OCI-LY3 (cell line): ENCODE data around the gene UMAD1.

Source experiments
- H2AFZ ChIP-seq: fragments of 200-600, 300-600 bp; shearing (Covaris generic); 2 replicates; pipeline ENCODE4 v1.6.0; 2014; ENCODE audit warnings: antibody characterized with exemption, low read depth, low read length
- H3K27ac ChIP-seq: fragments of 200-600, 300-600 bp; sonication (generic); 2 replicates; pipeline ENCODE4 v1.5.1; 2014; ENCODE audit warnings: mild to moderate bottlenecking, low read length, moderate library complexity, mixed read lengths
- H3K27me3 ChIP-seq: fragments of 200-600, 300-600 bp; sonication (generic); 2 replicates; pipeline ENCODE4 v1.6.1; 2014; ENCODE audit warnings: low read depth, low read length, mixed read lengths
- H3K36me3 ChIP-seq: fragments of 200-600, 300-600 bp; sonication (generic); replicated peaks from 2 replicates; pipeline ENCODE3; 2014; ENCODE audit warnings: low read depth, low read length, mixed read lengths
- H3K4me1 ChIP-seq: fragments of 300-600, 200-600 bp; sonication (generic); 2 replicates; pipeline ENCODE4 v1.6.1; 2014; ENCODE audit warnings: low read length, mixed read lengths
- H3K4me2 ChIP-seq: fragments of 200-600, 300-600 bp; sonication (generic); 2 replicates; pipeline ENCODE4 v1.6.1; 2014; ENCODE audit warnings: low read length, mixed read lengths
- H3K4me3 ChIP-seq: fragments of 300-600, 200-600 bp; sonication (generic); 2 replicates; pipeline ENCODE4 v1.5.1; 2014; ENCODE audit warnings: antibody characterized with exemption, mild to moderate bottlenecking, low read length, moderate library complexity
- H3K79me2 ChIP-seq: fragments of 300-600, 200-600 bp; shearing (Covaris generic); 2 replicates; pipeline ENCODE4 v1.6.1; 2014; ENCODE audit warnings: mild to moderate bottlenecking, low read length, mixed read lengths
- H3K9ac ChIP-seq: fragments of 300-600, 200-600 bp; shearing (Covaris generic); 2 replicates; pipeline ENCODE4 v1.6.0; 2014; ENCODE audit warnings: mild to moderate bottlenecking, low read length, moderate library complexity
- H3K9me3 ChIP-seq: fragments of 200-600, 300-600 bp; shearing (Covaris generic); 2 replicates; pipeline ENCODE4 v1.6.1; 2014; ENCODE audit warnings: low read length, mixed read lengths; ENCODE audit not compliant: insufficient read depth
- H4K20me1 ChIP-seq: fragments of 200-600, 300-600 bp; sonication (generic); 2 replicates; pipeline ENCODE4 v1.6.1; 2016; ENCODE audit warnings: low read length, mixed read lengths; ENCODE audit not compliant: insufficient read depth
- EZH2phosphoT487 ChIP-seq: fragments of 200-600 bp; shearing (Covaris generic); IDR thresholded peaks from 2 replicates; pipeline ENCODE4 v1.6.1; 2018; ENCODE audit warnings: antibody characterized with exemption, mixed run types, low read depth
- TF ChIP-seq, protein P1 (sequence below): fragments of 200-600, 300-600 bp; sonication (generic); IDR thresholded peaks from 2 replicates; pipeline ENCODE4 v1.5.1; 2014; ENCODE audit warnings: antibody characterized with exemption, low read length, low read depth

The UMAD1 gene

DNA sequence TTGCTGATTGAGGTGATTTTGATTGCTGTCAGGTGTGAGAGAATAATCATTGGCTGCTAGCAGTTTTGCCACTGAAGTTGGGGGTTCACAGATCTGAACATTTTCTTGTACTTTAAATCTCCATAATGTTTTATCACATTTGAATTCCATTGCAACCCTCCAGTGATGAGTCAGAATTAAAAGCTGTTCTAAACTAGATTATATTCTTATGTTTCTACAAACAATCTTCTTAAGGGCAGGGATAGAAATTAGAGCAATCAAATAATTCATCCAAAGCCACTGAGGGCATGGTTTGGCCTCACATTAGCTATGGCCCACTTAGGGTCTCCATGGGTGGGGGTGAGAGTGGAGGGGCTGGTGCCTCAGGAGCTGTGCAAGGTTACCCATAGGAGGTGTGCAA lies 130.9 kb downstream of the UMAD1 start:
- Histone ChIP-seq H3K36me3 (no peaks in the 10 kb centered on the region), H3K4me1 (peaks cover 31% of the 10 kb centered on the region), H4K20me1 (no peaks in the 10 kb centered on the region), H3K79me2 (no peaks in the 10 kb centered on the region), H3K4me2 (no peak overlapping the region), H3K9ac (no peak overlapping the region), H3K4me3 (no peak overlapping the region), H2AFZ (no peak overlapping the region), H3K9me3 (no peaks in the 10 kb centered on the region), H3K27me3 (no peaks in the 10 kb centered on the region), H3K27ac (no peak overlapping the region)
- TF ChIP-seq, protein P1, sequence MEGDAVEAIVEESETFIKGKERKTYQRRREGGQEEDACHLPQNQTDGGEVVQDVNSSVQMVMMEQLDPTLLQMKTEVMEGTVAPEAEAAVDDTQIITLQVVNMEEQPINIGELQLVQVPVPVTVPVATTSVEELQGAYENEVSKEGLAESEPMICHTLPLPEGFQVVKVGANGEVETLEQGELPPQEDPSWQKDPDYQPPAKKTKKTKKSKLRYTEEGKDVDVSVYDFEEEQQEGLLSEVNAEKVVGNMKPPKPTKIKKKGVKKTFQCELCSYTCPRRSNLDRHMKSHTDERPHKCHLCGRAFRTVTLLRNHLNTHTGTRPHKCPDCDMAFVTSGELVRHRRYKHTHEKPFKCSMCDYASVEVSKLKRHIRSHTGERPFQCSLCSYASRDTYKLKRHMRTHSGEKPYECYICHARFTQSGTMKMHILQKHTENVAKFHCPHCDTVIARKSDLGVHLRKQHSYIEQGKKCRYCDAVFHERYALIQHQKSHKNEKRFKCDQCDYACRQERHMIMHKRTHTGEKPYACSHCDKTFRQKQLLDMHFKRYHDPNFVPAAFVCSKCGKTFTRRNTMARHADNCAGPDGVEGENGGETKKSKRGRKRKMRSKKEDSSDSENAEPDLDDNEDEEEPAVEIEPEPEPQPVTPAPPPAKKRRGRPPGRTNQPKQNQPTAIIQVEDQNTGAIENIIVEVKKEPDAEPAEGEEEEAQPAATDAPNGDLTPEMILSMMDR = no peak
- TF ChIP-seq EZH2phosphoT487 = no peak

DNA sequence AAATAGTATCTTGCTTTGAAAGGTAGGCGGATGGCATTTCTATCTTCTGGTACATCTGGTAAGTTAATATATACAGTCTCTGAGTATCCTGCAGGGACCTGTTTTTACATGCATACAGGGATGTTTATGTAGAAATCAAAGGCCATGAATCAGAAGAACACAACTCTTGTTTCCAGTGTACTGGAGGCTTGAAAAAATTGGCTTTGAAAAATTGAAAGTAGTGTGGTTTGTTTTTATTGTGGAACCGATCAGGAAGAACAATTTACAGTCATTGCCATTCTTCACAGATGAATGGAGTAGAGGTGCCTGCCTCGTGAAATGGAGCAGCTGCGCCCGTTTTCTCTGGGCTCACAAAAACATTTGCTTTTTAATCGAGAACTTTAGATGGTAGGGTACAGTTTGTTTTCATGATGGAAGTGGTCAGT lies 131.9 kb downstream of the UMAD1 start:
- H3K4me1 ChIP-seq = peaks cover 31% of the 10 kb centered on the region
- TF ChIP-seq, protein P1 = no peak
- TF ChIP-seq EZH2phosphoT487 = no peak
- H3K79me2 ChIP-seq = no peaks in the 10 kb centered on the region
- H3K27me3 ChIP-seq = no peaks in the 10 kb centered on the region
- H2AFZ ChIP-seq = peak overlapping the region; percentile 57; the same call in 1 of the 2 replicates
- H3K27ac ChIP-seq = no peak overlapping the region
- no peaks in the 10 kb centered on the region for H3K9me3 ChIP-seq
- H4K20me1 ChIP-seq = no peaks in the 10 kb centered on the region
- no peaks in the 10 kb centered on the region for H3K36me3 ChIP-seq
- H3K4me2 ChIP-seq = peak overlapping the region; percentile 74
- peak overlapping the region; percentile 22; the same call in 1 of the 2 replicates for H3K9ac ChIP-seq
- H3K4me3 ChIP-seq = peak overlapping the region; percentile 67

DNA sequence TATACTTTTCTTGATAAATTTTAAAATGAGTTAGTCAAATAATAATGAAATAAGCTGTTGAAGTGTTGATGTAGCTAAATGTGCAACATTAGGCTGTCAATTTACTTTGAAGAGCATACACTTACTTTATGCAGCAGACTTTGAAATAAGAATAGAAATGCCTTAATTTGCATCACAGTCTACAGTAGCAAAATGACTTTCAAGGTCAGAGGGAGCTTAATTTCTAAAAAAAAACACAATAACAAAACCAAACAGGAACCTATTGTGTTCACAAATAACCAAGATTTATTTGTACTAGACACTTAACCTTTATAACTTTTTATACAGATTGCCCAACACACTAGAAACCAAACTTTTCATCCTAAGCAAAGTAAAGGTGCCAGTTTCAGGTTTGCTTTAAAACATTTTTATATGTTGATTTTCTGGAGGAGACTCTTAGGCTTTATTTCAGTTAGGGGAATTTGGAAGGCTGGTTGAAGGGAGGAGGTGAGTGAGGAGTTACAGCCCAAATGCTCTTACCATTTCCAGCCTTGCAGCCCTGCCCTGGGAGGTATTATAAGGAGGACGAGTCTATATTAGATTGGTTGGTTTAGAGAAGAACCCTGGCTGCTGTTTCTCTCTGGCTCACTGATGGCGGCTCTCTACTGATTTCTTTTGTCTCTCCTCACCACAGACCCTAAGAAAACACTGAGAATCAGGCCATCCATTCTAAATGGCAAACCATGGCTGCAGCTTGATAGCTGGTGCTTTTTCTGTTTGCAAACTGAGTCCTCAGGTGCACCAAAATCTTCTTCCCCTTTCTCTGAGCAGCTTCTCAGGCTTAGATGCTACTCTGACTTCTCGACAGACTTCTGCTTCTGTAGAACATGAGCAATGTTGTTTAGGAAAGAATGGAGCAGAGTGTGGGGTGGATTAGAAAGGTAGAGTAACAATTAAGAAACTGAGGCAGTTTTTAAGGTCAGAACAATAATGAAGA lies 133.1 kb downstream of the UMAD1 start:
- H3K4me1 ChIP-seq = peaks cover 27% of the 10 kb centered on the region
- H3K36me3 ChIP-seq = no peaks in the 10 kb centered on the region
- no peak overlapping the region for H3K4me3 ChIP-seq
- H3K4me2 ChIP-seq = peak overlapping the region; percentile 74
- no peaks in the 10 kb centered on the region for H3K79me2 ChIP-seq
- H2AFZ ChIP-seq = no peak overlapping the region
- H3K9me3 ChIP-seq = no peaks in the 10 kb centered on the region
- H3K9ac ChIP-seq = no peak overlapping the region
- H4K20me1 ChIP-seq = no peaks in the 10 kb centered on the region
- no peak overlapping the region for H3K27ac ChIP-seq
- no peaks in the 10 kb centered on the region for H3K27me3 ChIP-seq
- TF ChIP-seq EZH2phosphoT487 = no peak
- TF ChIP-seq, protein P1 = no peak

DNA sequence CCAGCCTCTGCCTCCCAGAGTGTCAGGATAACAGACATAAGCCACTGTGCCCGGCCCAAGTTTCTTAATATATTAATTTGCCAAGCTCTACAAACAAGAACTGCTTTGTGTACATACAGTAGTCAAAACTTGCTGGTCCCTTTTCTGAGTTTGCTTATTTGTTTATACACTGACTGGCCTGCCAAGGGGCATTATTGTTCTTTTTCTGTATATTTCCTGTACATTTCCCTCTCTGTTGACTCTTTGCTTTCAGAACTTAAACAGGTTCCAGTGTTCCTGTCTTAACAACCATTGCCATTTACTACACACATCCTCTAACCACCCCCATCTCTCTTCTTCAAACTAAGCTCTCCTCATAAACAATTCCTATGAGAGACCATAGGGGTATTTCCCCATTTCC lies 139.3 kb downstream of the UMAD1 start:
- Histone ChIP-seq H3K4me2 (no peak overlapping the region), H2AFZ (no peak overlapping the region), H3K9me3 (no peaks in the 10 kb centered on the region), H3K79me2 (no peaks in the 10 kb centered on the region), H3K9ac (no peak overlapping the region), H3K27me3 (no peaks in the 10 kb centered on the region), H3K4me3 (no peak overlapping the region), H3K36me3 (no peaks in the 10 kb centered on the region), H4K20me1 (no peaks in the 10 kb centered on the region), H3K4me1 (peaks cover 4% of the 10 kb centered on the region), H3K27ac (no peak overlapping the region)
- TF ChIP-seq EZH2phosphoT487 = no peak
- TF ChIP-seq, protein P1 = no peak
